Omental fat pad (tissue), 4 donors: ENCODE data around the gene RERE. TPM values are rescaled to one million over a fixed set of nuclear protein-coding genes. Genes with fewer than 3 reads are reported as not detected.

Source experiments
- ATAC-seq: fragments of 150-250 bp; one replicate; pipeline ENCODE4 v1.9.1; 2016; ENCODE audit warnings: mild to moderate bottlenecking, moderate library complexity; ENCODE audit not compliant: low FRiP score
- DNase-seq: peaks from one replicate; pipeline ENCODE4 v3.0.0-alpha.2; 2019; ENCODE audit warnings: low spot score
- CTCF ChIP-seq, 3 donors: fragments of 450-650 bp; IDR thresholded peaks; one replicate each; pipeline ENCODE4 v1.5.1; 2016 to 2017; ENCODE audit warnings: antibody characterized with exemption in 3 of 3, mild to moderate bottlenecking in 3 of 3, moderate library complexity in 2 of 3
- small RNA-seq: library from RNA; depleted of rRNA; stranded (forward); fragments of <200 nt; gene quantifications from one replicate; pipeline ENCODE3, GENCODE V24; 2016
- total RNA-seq, 4 donors: library from RNA; depleted of rRNA; stranded (reverse); fragments of >200 nt; gene quantifications; one replicate each; pipeline ENCODE4 v1.1.0, GENCODE V29; 2016

Gene RERE
- total RNA-seq, 4 donors from 2014 or later, result 46.3 to 117 (median 55.4) TPM

GRCh38 chr1:8303876-8304275 is 513.6 kb downstream of the RERE start:
- DNase-seq, result no peak
- no peak for ATAC-seq
- TF ChIP-seq CTCF (IDR thresholded peaks at IDR 0.05), result no peak

GRCh38 chr1:8303141-8303540 is 514.3 kb downstream of the RERE start:
- ATAC-seq, result peak; percentile 55
- DNase-seq, result no peak
- no peak for TF ChIP-seq CTCF (IDR thresholded peaks at IDR 0.05)

Small RNAs within 50 kb of the gene (small RNA-seq; reads per million reads assigned to genes)
- gene MIR6728 (not detected), gene RF00019 (not detected), gene RF00599 (not detected)

Other genes with a start within 250 kb of the RERE start
- 1,000 to 10,000 TPM in 1 of 4 donors, 100 to 1,000 TPM in 3; 322 to 1,205 (median 623) TPM for gene ENO1, start 61.0 kb upstream of the RERE start, total RNA-seq
- gene CA6, start 128.2 kb upstream of the RERE start, total RNA-seq, result not detected
- gene SLC2A7, start 208.8 kb upstream of the RERE start, total RNA-seq, result not detected